CD4-positive, alpha-beta T cell (primary cell): Measurements from ENCODE around the gene SEMA5A. TPM values are rescaled to one million over a fixed set of nuclear protein-coding genes. Genes with fewer than 3 reads are reported as not detected.

Experiments
- ATAC-seq: fragments of 200-7000 bp; cut with Tn5 transposase; one replicate; pipeline ENCODE4 v1.10.0; 2022; ENCODE audit warnings: mild to moderate bottlenecking; ENCODE audit not compliant: poor library complexity
- CTCF ChIA-PET: fragments of 350-600 bp; sonication (Branson Sonifier 250); formaldehyde crosslinking; loops from one replicate; lab custom pipeline; 2021; ENCODE audit warnings: antibody characterized with exemption, inconsistent platforms; lab: Charles Lee
- POLR2A ChIA-PET: fragments of 350-600 bp; sonication (Branson Sonifier 250); formaldehyde crosslinking; loops from one replicate; lab custom pipeline; 2021; ENCODE audit warnings: antibody characterized with exemption, inconsistent platforms; lab: Charles Lee
- DNase-seq, 14 experiments: peaks; one replicate each; pipeline ENCODE4 v3.0.0-alpha.2; 2013 to 2020; ENCODE audit warnings: mixed read lengths in 2 of 14
- H3K27ac ChIP-seq, 2 donors: one replicate each; pipeline versions ENCODE4 v1.5.1 to v1.7.0; 2013; ENCODE audit warnings: low read length in 2 of 2, low read depth in 1 of 2, mild to moderate bottlenecking in 1 of 2
- H3K27me3 ChIP-seq, 2 experiments: 1 replicate in 1 of 2; 2 replicates in 1 of 2; pipeline versions ENCODE4 v1.6.1 to v1.7.0; 2013; ENCODE audit warnings: low read length in 2 of 2, control low read depth in 1 of 2, mild to moderate bottlenecking in 1 of 2, moderate library complexity in 1 of 2; ENCODE audit not compliant: insufficient read depth in 2 of 2, control insufficient read depth in 1 of 2
- H3K36me3 ChIP-seq: one replicate; pipeline ENCODE4 v1.6.1; 2013; ENCODE audit warnings: low read length, control low read depth; ENCODE audit not compliant: insufficient read depth
- H3K4me1 ChIP-seq: one replicate; pipeline ENCODE4 v1.6.1; 2013; ENCODE audit warnings: low read length, control low read depth; ENCODE audit not compliant: insufficient read depth
- H3K4me3 ChIP-seq: one replicate; pipeline ENCODE4 v1.5.1; 2013; ENCODE audit warnings: mild to moderate bottlenecking, low read length, moderate library complexity
- H3K9me3 ChIP-seq, 2 experiments: 1 replicate in 1 of 2; 2 replicates in 1 of 2; pipeline versions ENCODE4 v1.6.1 to v1.7.0; 2013; ENCODE audit warnings: low read length in 2 of 2, mild to moderate bottlenecking in 2 of 2, control low read depth in 1 of 2, moderate library complexity in 1 of 2; ENCODE audit not compliant: control insufficient read depth in 1 of 2, insufficient read depth in 1 of 2
- H3K27ac Mint-ChIP-seq: one replicate; pipeline ENCODE4 v1.8.0; 2020; ENCODE audit warnings: mixed read lengths
- H3K27me3 Mint-ChIP-seq: one replicate; pipeline ENCODE4 v1.8.0; 2021; ENCODE audit warnings: mixed read lengths
- H3K36me3 Mint-ChIP-seq: one replicate; pipeline ENCODE4 v1.8.0; 2021; ENCODE audit warnings: low read depth, mixed read lengths
- H3K4me1 Mint-ChIP-seq: one replicate; pipeline ENCODE4 v1.8.0; 2021; ENCODE audit warnings: low read depth, mixed read lengths
- H3K4me3 Mint-ChIP-seq: one replicate; pipeline ENCODE4 v1.8.0; 2020; ENCODE audit warnings: mild to moderate bottlenecking, mixed read lengths
- H3K9me3 Mint-ChIP-seq: one replicate; pipeline ENCODE4 v1.8.0; 2020; ENCODE audit warnings: mixed read lengths
- CTCF ChIP-seq: fragments of 200-600 bp; IDR thresholded peaks from one replicate; pipeline ENCODE4 v1.8.0; 2022; ENCODE audit warnings: antibody characterized with exemption, mild to moderate bottlenecking
- intact Hi-C, 2 experiments: fragments of 100-400 bp; cut with DNase I in 1 of 2; cut with micrococcal nuclease in 1 of 2; formaldehyde crosslinking; loops; one replicate each; pipeline versions ENCODE4 v1.15.1 to v1.9.0; 2023 to 2025; cut with DNase I, micrococcal nuclease
- total RNA-seq, 174 experiments: library from RNA in 2 of 174; stranded (reverse) in 2 of 174; gene quantifications; one replicate each; pipeline ENCODE4 v1.2.3 and lab custom pipeline; 2021 to 2026

SEMA5A gene
- total RNA-seq, 2 experiments from 2014 or later: 2.0 to 2.9 TPM

GRCh38 chr5:9496801-9497200 lies 49.1 kb downstream of the SEMA5A start:
- no peak overlapping the region for H3K4me3 ChIP-seq
- H3K9me3 Mint-ChIP-seq: no peaks in the 10 kb centered on the region
- no peaks in the 10 kb centered on the region for H3K4me1 ChIP-seq
- no peaks in the 10 kb centered on the region for H3K4me1 Mint-ChIP-seq
- no peak overlapping the region for H3K27ac ChIP-seq
- POLR2A ChIA-PET: no interaction called here
- H3K36me3 Mint-ChIP-seq: no peaks in the 10 kb centered on the region
- H3K36me3 ChIP-seq: no peaks in the 10 kb centered on the region
- no peaks in the 10 kb centered on the region for H3K9me3 ChIP-seq
- intact Hi-C loops: no loop called here
- DNase-seq (no peak), ATAC-seq (no peak)
- CTCF ChIA-PET: no interaction called here
- no peaks in the 10 kb centered on the region for H3K27me3 ChIP-seq
- H3K27me3 Mint-ChIP-seq: no peaks in the 10 kb centered on the region
- no peak for TF ChIP-seq CTCF
- H3K4me3 Mint-ChIP-seq: no peak overlapping the region
- H3K27ac Mint-ChIP-seq: no peak overlapping the region

- H3K36me3 Mint-ChIP-seq: no peaks in the 10 kb centered on the region
- no peaks in the 10 kb centered on the region for H3K9me3 Mint-ChIP-seq
- no peak overlapping the region for H3K4me3 Mint-ChIP-seq
Observed at GRCh38 chr5:9495121-9495520, 50.8 kb downstream of the SEMA5A start.

GRCh38 chr5:9494301-9494700 lies 51.6 kb downstream of the SEMA5A start:
- intact Hi-C loops: no loop called here
- no peak for ATAC-seq
- Mint-ChIP-seq H3K27me3 (no peaks in the 10 kb centered on the region), H3K27ac (no peak overlapping the region), H3K9me3 (no peaks in the 10 kb centered on the region), H3K4me1 (no peaks in the 10 kb centered on the region), H3K4me3 (no peak overlapping the region), H3K36me3 (no peaks in the 10 kb centered on the region)
- DNase-seq: no peak
- Histone ChIP-seq H3K36me3 (no peaks in the 10 kb centered on the region), H3K4me3 (no peak overlapping the region), H3K27ac (no peak overlapping the region), H3K27me3 (no peaks in the 10 kb centered on the region), H3K4me1 (no peaks in the 10 kb centered on the region), H3K9me3 (no peaks in the 10 kb centered on the region)
- no peak for TF ChIP-seq CTCF
- ChIA-PET POLR2A (no interaction called here), CTCF (no interaction called here)

More at GRCh38 chr5:9495121-9495520, 50.8 kb downstream of the SEMA5A start:
- ATAC-seq (no peak), DNase-seq (no peak)
- ChIA-PET CTCF (no interaction called here), POLR2A (no interaction called here)
- Mint-ChIP-seq H3K27ac (no peak overlapping the region), H3K4me1 (no peaks in the 10 kb centered on the region), H3K27me3 (no peaks in the 10 kb centered on the region)
- H3K9me3 ChIP-seq: no peaks in the 10 kb centered on the region
- H3K27ac ChIP-seq: no peak overlapping the region
- H3K36me3 ChIP-seq: no peaks in the 10 kb centered on the region
- no peaks in the 10 kb centered on the region for H3K27me3 ChIP-seq
- intact Hi-C loops: no loop called here
- H3K4me3 ChIP-seq: no peak overlapping the region
- TF ChIP-seq CTCF: no peak
- H3K4me1 ChIP-seq: no peaks in the 10 kb centered on the region
